ENCODE measurements around the gene SYT6.

The SYT6 gene

GRCh38 chr1:114126261-114127095 lies 27.2 kb downstream of the SYT6 start:
- in situ Hi-C loops (cut with HindIII; ENCODE audit: low pct_unique_long_range_greater_than_20kb, low sequenced_read_pairs) = no loop called here
- no peak for DNase-seq (ENCODE audit: low read depth in 1 of 2, low spot score in 1 of 2)
- no peak for TF ChIP-seq JUND (IDR thresholded peaks at IDR 0.05; ENCODE audit: low read depth)

GRCh38 chr1:114124644-114125043 lies 29.0 kb downstream of the SYT6 start:
- no peak for DNase-seq (ENCODE audit: low read depth in 1 of 2, low spot score in 1 of 2)
- no peak for TF ChIP-seq JUND (IDR thresholded peaks at IDR 0.05; ENCODE audit: low read depth)
- in situ Hi-C loops (cut with HindIII; ENCODE audit: low pct_unique_long_range_greater_than_20kb, low sequenced_read_pairs) = no loop called here

DNA sequence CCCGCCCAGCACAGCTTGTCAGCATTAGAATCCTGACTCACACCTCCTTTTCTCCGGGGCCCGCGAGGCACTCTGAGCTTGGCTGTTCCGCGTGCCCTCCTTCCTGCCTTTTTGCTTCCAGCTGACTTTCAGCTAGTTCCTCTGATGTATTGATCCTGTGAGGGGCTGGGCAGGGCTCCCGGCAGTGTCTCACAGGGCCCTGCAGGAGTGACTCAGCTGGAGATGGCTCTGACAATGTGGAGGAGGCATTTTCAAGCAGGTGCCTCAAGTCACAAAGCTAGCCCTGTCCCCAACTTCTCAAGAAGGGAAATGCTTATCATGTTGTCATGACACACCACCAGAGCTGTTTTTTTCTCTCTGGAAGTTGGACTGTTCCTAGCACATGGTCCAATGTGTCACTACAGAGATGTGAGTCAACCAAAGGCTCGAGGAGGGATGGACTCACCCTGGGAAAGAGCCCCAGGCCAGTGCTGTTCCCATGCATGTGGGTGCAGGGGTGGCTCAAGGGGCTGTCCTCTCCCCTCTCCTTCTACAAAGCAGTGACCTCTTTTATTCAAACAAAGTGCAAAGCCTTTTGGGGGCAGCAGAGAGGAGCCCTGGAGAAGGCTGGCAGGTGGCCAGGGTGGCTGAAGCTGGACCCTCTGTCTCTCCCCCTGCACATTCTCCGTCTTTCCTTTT lies 30.6 kb downstream of the SYT6 start:
- TF ChIP-seq JUND (IDR thresholded peaks at IDR 0.05; ENCODE audit: low read depth) = no peak
- in situ Hi-C loops (cut with HindIII; ENCODE audit: low pct_unique_long_range_greater_than_20kb, low sequenced_read_pairs) = no loop called here
- no peak for DNase-seq (ENCODE audit: low read depth in 1 of 2, low spot score in 1 of 2)

DNA sequence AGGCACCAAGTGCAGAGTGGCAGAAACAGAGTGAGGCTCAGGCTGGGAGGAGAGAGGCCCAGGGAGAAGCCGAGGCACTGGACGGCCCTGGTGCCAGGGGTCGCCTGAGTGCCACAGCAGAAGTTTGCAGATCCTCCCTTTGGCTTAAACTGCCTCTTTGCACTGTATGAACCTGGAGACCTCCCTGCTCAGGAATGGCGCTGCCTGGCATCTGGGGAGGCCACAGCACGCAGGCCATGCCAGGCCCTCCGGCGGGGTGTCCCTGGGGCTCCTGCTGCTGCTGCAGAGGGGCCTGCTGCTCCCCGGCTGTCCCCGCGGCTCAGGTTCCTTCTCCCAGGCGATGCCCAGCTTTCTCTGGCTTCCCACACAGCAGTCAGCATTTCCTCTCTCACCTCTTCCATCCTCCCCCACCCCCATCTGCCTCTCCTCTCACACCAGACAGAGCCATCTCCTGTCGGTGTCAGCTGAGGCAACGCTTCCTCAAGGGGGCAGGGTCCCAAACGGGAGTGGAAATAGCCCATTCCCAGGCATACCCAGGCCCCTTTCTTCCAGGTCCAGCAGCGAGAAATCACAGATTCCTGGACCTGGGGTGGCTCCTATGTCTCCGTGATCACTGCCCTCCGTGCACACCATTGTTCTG lies 35.2 kb downstream of the SYT6 start:
- no peak for TF ChIP-seq JUND (IDR thresholded peaks at IDR 0.05; ENCODE audit: low read depth)
- in situ Hi-C loops (cut with HindIII; ENCODE audit: low pct_unique_long_range_greater_than_20kb, low sequenced_read_pairs) = no loop called here
- no peak for DNase-seq (ENCODE audit: low read depth in 1 of 2, low spot score in 1 of 2)

DNA sequence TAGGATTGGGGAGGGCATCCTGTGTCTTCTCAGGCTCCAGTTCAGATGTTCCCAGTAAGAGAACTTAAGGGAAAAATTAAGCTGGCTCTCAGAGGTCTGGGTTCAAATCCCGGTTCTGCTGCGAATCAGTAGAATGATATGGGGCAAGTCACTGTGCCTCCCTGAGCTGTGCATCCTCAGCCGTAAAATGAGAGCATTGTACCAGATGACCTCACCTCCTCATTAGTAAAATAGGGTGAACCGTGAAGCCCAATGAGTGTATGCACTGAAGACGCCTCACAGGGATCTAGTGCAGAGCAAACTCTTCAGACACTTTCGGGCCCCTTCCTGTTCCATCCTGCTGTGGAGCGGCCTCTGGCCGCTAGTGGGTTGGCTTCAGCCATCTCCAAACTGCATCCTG lies 36.0 kb downstream of the SYT6 start:
- TF ChIP-seq JUND (IDR thresholded peaks at IDR 0.05; ENCODE audit: low read depth) = no peak
- in situ Hi-C loops (cut with HindIII; ENCODE audit: low pct_unique_long_range_greater_than_20kb, low sequenced_read_pairs) = no loop called here
- no peak for DNase-seq (ENCODE audit: low read depth in 1 of 2, low spot score in 1 of 2)

GRCh38 chr1:114116086-114116485 lies 37.6 kb downstream of the SYT6 start:
- no peak for TF ChIP-seq JUND (IDR thresholded peaks at IDR 0.05; ENCODE audit: low read depth)

DNA sequence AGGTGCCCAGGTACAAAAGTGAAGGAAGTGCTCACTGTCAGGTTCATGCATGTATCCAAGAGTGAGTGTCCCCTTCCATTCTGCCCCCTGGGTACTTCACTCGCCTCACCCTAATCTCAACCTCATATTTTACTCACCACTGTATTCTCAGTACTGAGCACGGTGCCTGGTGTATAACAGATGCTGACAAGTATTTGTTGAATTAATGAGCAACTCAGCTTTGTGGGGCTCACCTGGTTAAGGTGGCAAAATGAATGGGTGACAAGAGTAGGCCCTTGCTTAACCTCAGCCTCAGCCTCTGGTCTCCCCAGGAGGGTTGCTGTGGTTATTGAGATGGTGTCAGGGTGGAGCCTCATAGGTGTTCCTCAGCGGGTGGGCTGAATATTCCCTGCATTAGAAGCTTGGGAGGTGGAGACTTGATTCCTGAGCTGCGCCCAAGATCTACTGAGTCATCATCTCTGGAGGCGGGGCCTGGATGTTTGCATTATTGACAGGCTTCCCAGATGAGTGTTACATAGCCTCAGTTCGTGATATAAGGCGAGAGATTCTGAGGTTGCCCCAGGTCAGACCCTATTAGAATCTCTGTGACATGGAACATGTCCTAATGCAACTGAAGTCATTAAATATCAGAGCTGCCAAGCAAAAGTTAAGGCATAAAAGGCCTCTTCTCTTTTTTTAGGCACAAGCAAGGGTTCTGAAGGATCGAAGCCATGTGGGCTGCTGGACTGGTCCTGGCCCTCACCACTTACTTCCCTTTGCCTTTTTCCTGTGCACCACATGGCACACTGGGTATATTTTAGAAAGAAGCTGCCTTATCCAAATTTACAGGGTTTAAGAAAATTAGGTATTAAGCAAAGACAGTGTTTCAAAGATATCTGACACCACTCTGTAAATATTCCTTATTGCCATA lies 39.2 kb downstream of the SYT6 start:
- in situ Hi-C loops (cut with HindIII; ENCODE audit: low pct_unique_long_range_greater_than_20kb, low sequenced_read_pairs) = no loop called here
- no peak for TF ChIP-seq JUND (IDR thresholded peaks at IDR 0.05; ENCODE audit: low read depth)
- DNase-seq (ENCODE audit: low read depth in 1 of 2, low spot score in 1 of 2) = no peak

More at GRCh38 chr1:114116086-114116485, 37.6 kb downstream of the SYT6 start:
- DNase-seq (ENCODE audit: low read depth in 1 of 2, low spot score in 1 of 2) = no peak
- in situ Hi-C loops (cut with HindIII; ENCODE audit: low pct_unique_long_range_greater_than_20kb, low sequenced_read_pairs) = no loop called here

DNA sequence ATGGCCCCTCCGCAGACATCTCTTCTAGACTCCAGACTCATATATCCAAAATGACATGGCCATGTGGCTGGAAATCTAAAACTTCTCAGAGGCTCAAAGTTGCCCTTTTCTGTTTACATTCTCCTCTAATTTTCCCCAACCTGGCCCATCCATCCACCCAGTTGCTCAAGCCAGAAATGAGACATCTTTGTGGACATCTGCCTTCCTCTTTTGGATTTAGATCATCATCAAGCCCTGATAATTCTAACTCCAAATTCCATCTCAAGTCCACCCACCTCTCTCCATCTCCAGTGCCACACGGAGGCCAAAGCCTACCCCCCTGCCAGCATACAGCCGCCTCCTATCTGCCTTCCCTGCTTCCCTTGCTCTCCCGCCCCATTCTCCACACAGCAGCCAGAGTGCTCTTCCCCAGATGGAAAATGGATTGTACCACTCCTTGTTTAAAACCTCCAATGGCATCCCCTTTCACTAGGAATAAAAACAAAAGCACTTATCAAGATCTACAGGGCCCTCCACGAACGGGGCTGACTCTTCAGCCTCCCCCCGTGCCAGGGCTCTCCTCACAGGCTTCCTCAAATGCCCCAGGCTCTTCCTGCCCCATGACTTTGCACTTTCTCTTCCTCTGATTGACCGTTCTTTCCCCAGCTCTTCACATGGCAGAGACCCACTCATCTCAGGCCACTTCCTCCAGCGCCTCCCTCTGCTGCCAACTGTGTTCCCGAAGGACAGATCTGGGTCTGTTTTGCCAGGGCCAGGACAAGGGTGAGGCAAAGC lies 40.1 kb downstream of the SYT6 start:
- TF ChIP-seq JUND (IDR thresholded peaks at IDR 0.05; ENCODE audit: low read depth) = no peak
- no peak for DNase-seq (ENCODE audit: low read depth in 1 of 2, low spot score in 1 of 2)
- in situ Hi-C loops (cut with HindIII; ENCODE audit: low pct_unique_long_range_greater_than_20kb, low sequenced_read_pairs) = no loop called here

GRCh38 chr1:114112775-114113174 lies 40.9 kb downstream of the SYT6 start:
- no peak for DNase-seq (ENCODE audit: low read depth in 1 of 2, low spot score in 1 of 2)
- TF ChIP-seq JUND (IDR thresholded peaks at IDR 0.05; ENCODE audit: low read depth) = no peak
- in situ Hi-C loops (cut with HindIII; ENCODE audit: low pct_unique_long_range_greater_than_20kb, low sequenced_read_pairs) = no loop called here

DNA sequence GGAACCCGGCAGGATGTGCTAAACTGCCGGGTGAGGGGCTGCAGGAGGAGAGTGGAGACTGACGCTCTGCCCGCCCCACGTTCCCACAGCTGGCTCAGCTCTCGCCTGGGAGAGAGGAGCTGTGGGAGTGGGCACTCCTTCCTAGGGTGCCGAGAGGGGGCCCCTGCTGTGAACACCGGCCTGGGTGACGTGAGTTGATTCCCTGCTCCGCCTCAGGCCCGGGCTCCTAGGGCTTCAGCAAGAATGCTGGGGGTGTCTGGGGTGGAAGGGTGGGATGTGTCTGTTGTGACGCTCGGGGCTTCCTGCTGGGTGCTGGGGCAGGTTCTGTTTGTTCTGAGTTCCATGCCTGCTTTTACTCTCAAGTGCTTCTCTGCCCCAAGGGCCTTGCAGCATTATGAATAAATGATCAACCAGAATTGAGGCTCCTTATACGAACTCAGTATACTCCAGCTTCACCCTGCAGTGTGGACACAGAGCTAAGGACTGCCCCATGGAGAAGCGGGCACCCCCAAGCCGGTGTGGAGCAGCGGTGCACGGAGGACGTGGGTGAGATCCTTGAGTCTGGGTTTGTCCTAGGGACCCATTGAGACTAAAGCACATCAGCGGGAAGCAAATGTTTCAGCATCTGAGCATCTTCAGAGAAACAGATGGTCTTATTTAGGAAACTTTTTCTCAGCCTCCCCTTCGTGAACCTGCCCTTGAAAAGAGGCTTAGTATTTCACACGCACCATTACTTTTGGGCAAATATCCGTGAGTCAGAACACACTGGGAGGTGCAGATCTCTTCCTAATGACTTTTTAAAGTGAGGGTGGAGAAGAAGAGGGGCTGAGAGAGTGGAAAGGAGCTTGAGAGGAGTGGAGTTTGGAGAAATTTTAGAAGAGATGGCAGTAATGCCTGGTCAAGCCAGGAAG lies 41.7 kb downstream of the SYT6 start:
- in situ Hi-C loops (cut with HindIII; ENCODE audit: low pct_unique_long_range_greater_than_20kb, low sequenced_read_pairs) = no loop called here
- DNase-seq (ENCODE audit: low read depth in 1 of 2, low spot score in 1 of 2) = no peak
- TF ChIP-seq JUND (IDR thresholded peaks at IDR 0.05; ENCODE audit: low read depth) = no peak

GRCh38 chr1:114109981-114110380 lies 43.7 kb downstream of the SYT6 start:
- no peak for TF ChIP-seq JUND (IDR thresholded peaks at IDR 0.05; ENCODE audit: low read depth)
- in situ Hi-C loops (cut with HindIII; ENCODE audit: low pct_unique_long_range_greater_than_20kb, low sequenced_read_pairs) = no loop called here

More at GRCh38 chr1:114109981-114110380, 43.7 kb downstream of the SYT6 start:
- DNase-seq (ENCODE audit: low read depth in 1 of 2, low spot score in 1 of 2) = no peak
